Spleen (tissue), 7 donors: ENCODE measurements around the gene PDZD2.

Experiments used
- POLR2A ChIP-seq, 3 donors: fragments of 450-650 bp; IDR thresholded peaks; one replicate each; pipeline ENCODE4 v1.5.1; 2017; ENCODE audit warnings: antibody characterized with exemption in 3 of 3, mild to moderate bottlenecking in 1 of 3
- POLR2AphosphoS5 ChIP-seq, 3 donors: sonication (generic); formaldehyde crosslinking; IDR thresholded peaks; one replicate each; pipeline ENCODE4 v1.5.1; 2017; ENCODE audit warnings: antibody characterized with exemption in 3 of 3
- TF ChIP-seq, protein P1 (sequence below), 11 experiments: fragments of 200-600 bp in 7 of 11; fragments of 450-650 bp in 4 of 11; sonication (generic) in 4 of 11; IDR thresholded peaks in 8 of 11; conservative IDR thresholded peaks in 3 of 11; 1 replicate in 7 of 11; 2 replicates in 4 of 11; pipeline versions ENCODE4 v1.4.0 to v1.8.0; 2016 to 2021; ENCODE audit warnings: antibody characterized with exemption in 11 of 11, inconsistent platforms in 4 of 11, mild to moderate bottlenecking in 1 of 11
- donor health status: DM: no; HTN: no; CAD: no; lungs with moderate emphysema.
- donor health status: DM: no; HTN: no; CAD: no.
- donor health status: DM: no; HTN: no; CAD: no.

- TF ChIP-seq, protein P1, sequence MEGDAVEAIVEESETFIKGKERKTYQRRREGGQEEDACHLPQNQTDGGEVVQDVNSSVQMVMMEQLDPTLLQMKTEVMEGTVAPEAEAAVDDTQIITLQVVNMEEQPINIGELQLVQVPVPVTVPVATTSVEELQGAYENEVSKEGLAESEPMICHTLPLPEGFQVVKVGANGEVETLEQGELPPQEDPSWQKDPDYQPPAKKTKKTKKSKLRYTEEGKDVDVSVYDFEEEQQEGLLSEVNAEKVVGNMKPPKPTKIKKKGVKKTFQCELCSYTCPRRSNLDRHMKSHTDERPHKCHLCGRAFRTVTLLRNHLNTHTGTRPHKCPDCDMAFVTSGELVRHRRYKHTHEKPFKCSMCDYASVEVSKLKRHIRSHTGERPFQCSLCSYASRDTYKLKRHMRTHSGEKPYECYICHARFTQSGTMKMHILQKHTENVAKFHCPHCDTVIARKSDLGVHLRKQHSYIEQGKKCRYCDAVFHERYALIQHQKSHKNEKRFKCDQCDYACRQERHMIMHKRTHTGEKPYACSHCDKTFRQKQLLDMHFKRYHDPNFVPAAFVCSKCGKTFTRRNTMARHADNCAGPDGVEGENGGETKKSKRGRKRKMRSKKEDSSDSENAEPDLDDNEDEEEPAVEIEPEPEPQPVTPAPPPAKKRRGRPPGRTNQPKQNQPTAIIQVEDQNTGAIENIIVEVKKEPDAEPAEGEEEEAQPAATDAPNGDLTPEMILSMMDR (IDR thresholded peaks at IDR 0.05 in 8 of 11, conservative IDR thresholded peaks at IDR 0.05 in 3 of 11) = no peak
- TF ChIP-seq POLR2A (IDR thresholded peaks at IDR 0.05) = no peak
- no peak for TF ChIP-seq POLR2AphosphoS5 (IDR thresholded peaks at IDR 0.05)
Measured at GRCh38 chr5:32068561-32068960, 429.6 kb downstream of the PDZD2 start.
